H1 (cell line): ENCODE data around the gene IL4. TPM values are rescaled to one million over a fixed set of nuclear protein-coding genes. Genes with fewer than 3 reads are reported as not detected.

Source experiments
- CTCF ChIA-PET: fragments of 300-600 bp; sonication (Branson Sonifier 250); formaldehyde crosslinking; loops from one replicate; lab custom pipeline; 2021; ENCODE audit not compliant: partially characterized antibody; lab: Charles Lee
- POLR2A ChIA-PET: fragments of 300-600 bp; sonication (Branson Sonifier 250); formaldehyde crosslinking; loops from one replicate; lab custom pipeline; 2021; ENCODE audit warnings: inconsistent platforms; ENCODE audit not compliant: partially characterized antibody; lab: Charles Lee
- DNase-seq, 2 experiments: peaks; one replicate each; pipeline versions ENCODE4 v3.0.0 to v3.0.0-alpha.2; 2010 to 2022; ENCODE audit warnings: low spot score in 2 of 2, low read depth in 1 of 2, mixed read lengths in 1 of 2
- FAIRE-seq: peaks from 2 replicates; lab custom pipeline; 2011; peaks lifted over from hg19 to GRCh38; lab: Jason Lieb, UNC
- H2AFZ ChIP-seq: 2 replicates; pipeline ENCODE4 v1.8.1; 2012; ENCODE audit warnings: low read length, inconsistent platforms
- H2AK5ac ChIP-seq: 2 replicates; pipeline ENCODE4 v1.6.1; 2013; ENCODE audit warnings: low read depth, low read length
- H2BK120ac ChIP-seq: replicated peaks from 2 replicates; pipeline ENCODE3; 2013; ENCODE audit warnings: low read depth, low read length, inconsistent platforms
- H2BK12ac ChIP-seq: 2 replicates; pipeline ENCODE4 v1.6.1; 2013; ENCODE audit warnings: low read depth, low read length
- H2BK15ac ChIP-seq: 2 replicates; pipeline ENCODE4 v1.6.1; 2013; ENCODE audit warnings: low read length
- H2BK20ac ChIP-seq: 2 replicates; pipeline ENCODE4 v1.6.1; 2013; ENCODE audit warnings: low read length
- H2BK5ac ChIP-seq: 2 replicates; pipeline ENCODE4 v1.6.1; 2013; ENCODE audit warnings: low read depth, low read length
- H3K14ac ChIP-seq: 2 replicates; pipeline ENCODE4 v1.6.1; 2013; ENCODE audit warnings: inconsistent platforms; ENCODE audit not compliant: insufficient read length
- H3K18ac ChIP-seq: 2 replicates; pipeline ENCODE4 v1.6.1; 2013; ENCODE audit warnings: low read length; ENCODE audit errors: extremely low read depth
- H3K23ac ChIP-seq: 2 replicates; pipeline ENCODE4 v1.6.1; 2013; ENCODE audit warnings: inconsistent platforms; ENCODE audit not compliant: insufficient read length
- H3K23me2 ChIP-seq: 2 replicates; pipeline ENCODE4 v1.6.1; 2013; ENCODE audit warnings: low read depth, low read length
- H3K27ac ChIP-seq: 2 replicates; pipeline ENCODE4 v1.6.1; 2011; ENCODE audit warnings: low read depth, low read length, inconsistent platforms
- H3K27me3 ChIP-seq, 4 experiments: replicated peaks in 1 of 4; 1 replicate in 1 of 4; 2 replicates in 3 of 4; pipeline versions ENCODE4 v1.6.1 to v1.8.1; 2011 to 2013; ENCODE audit warnings: low read length in 3 of 4, mild to moderate bottlenecking in 3 of 4, inconsistent platforms in 2 of 4, mixed read lengths in 2 of 4, moderate library complexity in 1 of 4; ENCODE audit not compliant: control insufficient read depth in 3 of 4, insufficient read depth in 3 of 4; ENCODE audit errors: extremely low read depth in 1 of 4
- H3K36me3 ChIP-seq, 4 experiments: 2 replicates each; pipeline versions ENCODE4 v1.6.1 to v1.8.1; 2011 to 2013; ENCODE audit warnings: mild to moderate bottlenecking in 4 of 4, low read length in 3 of 4, moderate library complexity in 2 of 4, control low read depth in 1 of 4, inconsistent platforms in 1 of 4; ENCODE audit not compliant: insufficient read depth in 4 of 4, control insufficient read depth in 2 of 4
- H3K4ac ChIP-seq: replicated peaks from 2 replicates; pipeline ENCODE3; 2013; ENCODE audit warnings: low read length, low read depth, mixed read lengths, inconsistent platforms; ENCODE audit not compliant: insufficient read length
- H3K4me1 ChIP-seq, 4 experiments: replicated peaks in 1 of 4; 1 replicate in 1 of 4; 2 replicates in 3 of 4; pipeline versions ENCODE4 v1.6.1 to v1.8.1; 2011 to 2013; ENCODE audit warnings: low read length in 3 of 4, inconsistent platforms in 2 of 4, mixed read lengths in 1 of 4; ENCODE audit not compliant: insufficient read depth in 4 of 4, control insufficient read depth in 3 of 4
- H3K4me2 ChIP-seq, 2 experiments: 2 replicates each; pipeline versions ENCODE4 v1.6.1 to v1.8.1; 2011 to 2013; ENCODE audit warnings: low read depth in 2 of 2, low read length in 2 of 2, control low read depth in 1 of 2, inconsistent platforms in 1 of 2, mild to moderate bottlenecking in 1 of 2; ENCODE audit not compliant: insufficient read depth in 1 of 2
- H3K4me3 ChIP-seq, 4 experiments: fragments of 200-600, 300-600 bp in 1 of 4; sonication (generic), shearing (Covaris generic), sonication (Bioruptor Twin) in 1 of 4; 2 replicates each; pipeline versions ENCODE4 v1.5.1 to v1.8.1; 2011 to 2016; ENCODE audit warnings: low read length in 4 of 4, low read depth in 3 of 4, control low read depth in 2 of 4, inconsistent platforms in 2 of 4, mild to moderate bottlenecking in 2 of 4, mixed read lengths in 1 of 4, moderate library complexity in 1 of 4; ENCODE audit not compliant: insufficient read depth in 2 of 4; ENCODE audit errors: extremely low read depth in 1 of 4
- H3K56ac ChIP-seq: replicated peaks from 2 replicates; pipeline ENCODE3; 2013; ENCODE audit warnings: low read depth, mild to moderate bottlenecking, mixed read lengths, low read length, inconsistent platforms; ENCODE audit not compliant: insufficient read length
- H3K79me1 ChIP-seq: 2 replicates; pipeline ENCODE4 v1.6.1; 2013; ENCODE audit warnings: low read depth, low read length, control low read depth
- H3K79me2 ChIP-seq, 2 experiments: 2 replicates each; pipeline versions ENCODE4 v1.6.1 to v1.8.1; 2012 to 2013; ENCODE audit warnings: low read length in 2 of 2, mild to moderate bottlenecking in 2 of 2, inconsistent platforms in 1 of 2; ENCODE audit not compliant: insufficient read depth in 2 of 2, control insufficient read depth in 1 of 2
- H3K9ac ChIP-seq, 4 experiments: replicated peaks in 1 of 4; 1 replicate in 1 of 4; 2 replicates in 3 of 4; pipeline versions ENCODE4 v1.6.1 to v1.8.1; 2011 to 2013; ENCODE audit warnings: low read depth in 3 of 4, low read length in 3 of 4, control low read depth in 2 of 4, mild to moderate bottlenecking in 2 of 4, moderate library complexity in 2 of 4, inconsistent platforms in 1 of 4; ENCODE audit errors: extremely low read depth in 1 of 4
- H3K9me3 ChIP-seq, 2 experiments: 2 replicates each; pipeline versions ENCODE4 v1.6.1 to v1.8.1; 2012 to 2013; ENCODE audit warnings: mild to moderate bottlenecking in 2 of 2, moderate library complexity in 2 of 2, control low read depth in 1 of 2, inconsistent platforms in 1 of 2, low read depth in 1 of 2, low read length in 1 of 2, mixed read lengths in 1 of 2; ENCODE audit not compliant: insufficient read depth in 2 of 2
- H4K20me1 ChIP-seq, 2 experiments: replicated peaks in 1 of 2; 2 replicates each; pipeline versions ENCODE3 to v1.8.1; 2011 to 2013; ENCODE audit warnings: inconsistent platforms in 2 of 2, low read length in 2 of 2, mild to moderate bottlenecking in 1 of 2; ENCODE audit not compliant: insufficient read depth in 2 of 2, control insufficient read depth in 1 of 2
- H4K5ac ChIP-seq: 2 replicates; pipeline ENCODE4 v1.6.1; 2013; ENCODE audit warnings: low read length, low read depth, mixed read lengths, inconsistent platforms; ENCODE audit not compliant: insufficient read length
- H4K8ac ChIP-seq: 2 replicates; pipeline ENCODE4 v1.8.0; 2013; ENCODE audit warnings: mild to moderate bottlenecking, moderate library complexity, low read length, inconsistent platforms; ENCODE audit not compliant: insufficient read depth; ENCODE audit errors: extremely low read depth
- H4K91ac ChIP-seq: replicated peaks from 2 replicates; pipeline ENCODE3; 2013; ENCODE audit warnings: low read length, mixed read lengths, inconsistent platforms; ENCODE audit not compliant: insufficient read length
- CBX8 ChIP-seq: fragments of 300-800, 300-1000 bp; sonication (generic); IDR thresholded peaks from 2 replicates; pipeline ENCODE4 v1.7.1; 2016; ENCODE audit warnings: low read depth, low read length, borderline replicate concordance
- EP300 ChIP-seq, 2 experiments: IDR thresholded peaks; 1 replicate in 1 of 2; 2 replicates in 1 of 2; pipeline ENCODE4 v1.6.1; 2011 to 2012; ENCODE audit warnings: low read depth in 2 of 2, low read length in 2 of 2, mild to moderate bottlenecking in 2 of 2, borderline replicate concordance in 1 of 2, inconsistent platforms in 1 of 2, moderate library complexity in 1 of 2
- POLR2AphosphoS5 ChIP-seq: IDR thresholded peaks from 2 replicates; pipeline ENCODE4 v1.6.1; 2011; ENCODE audit warnings: low read depth, low read length
- SRF ChIP-seq: IDR thresholded peaks from 2 replicates; pipeline ENCODE4 v1.6.1; 2011; ENCODE audit warnings: mild to moderate bottlenecking, low read depth, low read length, moderate library complexity
- WGBS, 2 experiments: shearing (Covaris generic) in 1 of 2; methylation state at CpG; one replicate each; pipeline versions ENCODE4 v1.1.6 to v1.1.7; 2013 to 2015; ENCODE audit warnings: low lambda C conversion rate in 2 of 2, mixed read lengths in 2 of 2, inconsistent platforms in 1 of 2, low coverage in 1 of 2, missing lambda C conversion rate in 1 of 2; ENCODE audit not compliant: insufficient replicate concordance in 2 of 2, insufficient coverage in 1 of 2, insufficient read length in 1 of 2; ENCODE audit errors: extremely low coverage in 1 of 2, missing lambda C conversion rate in 1 of 2; 5-methylcytosine and 5-hydroxymethylcytosine counted together
- polyA plus RNA-seq, 7 experiments: library from polyadenylated mRNA; depleted of rRNA in 3 of 7; stranded (reverse) in 5 of 7; unstranded in 2 of 7; fragments of >200 nt in 5 of 7; fragments of 200-250 nt in 2 of 7; gene quantifications; 1 replicate in 5 of 7; 2 replicates in 1 of 7; 4 replicates in 1 of 7; pipeline versions ENCODE4 v1.2.1 to v1.2.3, GENCODE V29; 2011 to 2013; ENCODE audit warnings: missing spikeins in 2 of 7, mixed read lengths in 2 of 7
- total RNA-seq: library from RNA; stranded (reverse); fragmentation: NEBNext Ultra II Directional; extraction: Animal tissue kit (Norgen Biotek cat#: 25700); gene quantifications from 2 replicates; pipeline ENCODE4 v1.2.1, GENCODE V29; 2021
- TF ChIP-seq, protein P1 (sequence below): IDR thresholded peaks from 2 replicates; pipeline ENCODE4 v1.6.1; 2012; ENCODE audit warnings: inconsistent platforms

IL4 gene
- total and polyA plus RNA-seq, 2 of the 8 experiments (the other 6 are each of a cell fraction or from before 2014, with no cell fraction given) = not detected

- Histone ChIP-seq H3K9me3 (peaks cover 5 to 6% of the 10 kb centered on the region in 2 experiments; a peak in 3 of 4 replicates), H2BK12ac (no peak overlapping the region), H3K14ac (no peak overlapping the region), H3K79me1 (no peaks in the 10 kb centered on the region), H3K9ac (no peak overlapping the region), H3K23ac (no peak overlapping the region), H4K20me1 (peaks cover 0 to 1% of the 10 kb centered on the region in 2 experiments), H3K23me2 (peaks cover 2% of the 10 kb centered on the region; the same call in 1 of the 2 replicates), H4K8ac (no peak overlapping the region), H2BK5ac (no peak overlapping the region), H2BK20ac (no peak overlapping the region), H3K4ac (no peak overlapping the region), H2BK120ac (no peak overlapping the region), H3K4me1 (peaks cover 0 to 8% (median under 1%) of the 10 kb centered on the region in 4 experiments; a peak in 4 of 7 replicates), H2AK5ac (no peak overlapping the region), H3K79me2 (no peaks in the 10 kb centered on the region), H3K27ac (no peak overlapping the region), H3K4me2 (no peak overlapping the region), H3K4me3 (no peak overlapping the region), H2AFZ (no peak overlapping the region), H2BK15ac (no peak overlapping the region), H4K91ac (no peak overlapping the region), H3K27me3 (peaks cover 7 to 30% (median 23%) of the 10 kb centered on the region in 4 experiments), H3K18ac (no peak overlapping the region), H4K5ac (no peak overlapping the region), H3K36me3 (no peaks in the 10 kb centered on the region), H3K56ac (no peak overlapping the region)
- POLR2A ChIA-PET = no interaction called here
- FAIRE-seq (no peak), DNase-seq (peak in 1 of 2 experiments; percentile 0)
- WGBS, 2 experiments = 86% methylated on average over 4 of the region's 4 CpGs; no CpG with 5 or more reads in 1 of the 2 experiments
- no peak for TF ChIP-seq EP300 (IDR thresholded peaks at IDR 0.05; ENCODE audit: borderline replicate concordance in 1 of 2, low read depth in 2 of 2, low read length in 2 of 2)
- no peak for TF ChIP-seq POLR2AphosphoS5
- no peak for TF ChIP-seq CBX8
- TF ChIP-seq, protein P1, sequence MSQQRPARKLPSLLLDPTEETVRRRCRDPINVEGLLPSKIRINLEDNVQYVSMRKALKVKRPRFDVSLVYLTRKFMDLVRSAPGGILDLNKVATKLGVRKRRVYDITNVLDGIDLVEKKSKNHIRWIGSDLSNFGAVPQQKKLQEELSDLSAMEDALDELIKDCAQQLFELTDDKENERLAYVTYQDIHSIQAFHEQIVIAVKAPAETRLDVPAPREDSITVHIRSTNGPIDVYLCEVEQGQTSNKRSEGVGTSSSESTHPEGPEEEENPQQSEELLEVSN = no peak
- no peak for TF ChIP-seq SRF
- CTCF ChIA-PET = interaction anchor here (0.8 kb wide), 1 partner anchor 587 kb away, joined by 3 read pairs; no protein-coding TSS in a partner anchor
Measured at GRCh38 chr5:132651838-132652469, 21.8 kb upstream of the IL4 start.
